Nephron progenitor cell (in vitro differentiated cells): ENCODE measurements around the gene MSI1.

ENCODE experiments used
- DNase-seq: peaks from one replicate; pipeline ENCODE4 v3.0.0; 2021
- H3K27ac Mint-ChIP-seq: 2 replicates; pipeline ENCODE4 v1.8.0; 2021; ENCODE audit warnings: mild to moderate bottlenecking, moderate library complexity, mixed read lengths
- H3K27me3 Mint-ChIP-seq: 2 replicates; pipeline ENCODE4 v1.8.0; 2021; ENCODE audit warnings: mild to moderate bottlenecking, low read depth, mixed read lengths; ENCODE audit not compliant: poor library complexity
- H3K36me3 Mint-ChIP-seq: 2 replicates; pipeline ENCODE4 v1.8.0; 2021; ENCODE audit warnings: low read depth, mixed read lengths
- H3K4me1 Mint-ChIP-seq: 2 replicates; pipeline ENCODE4 v1.8.0; 2021; ENCODE audit warnings: mixed read lengths
- H3K4me3 Mint-ChIP-seq: 2 replicates; pipeline ENCODE4 v1.8.0; 2021; ENCODE audit warnings: mild to moderate bottlenecking, moderate library complexity, mixed read lengths
- H3K9me3 Mint-ChIP-seq: 2 replicates; pipeline ENCODE4 v1.8.0; 2021; ENCODE audit warnings: mild to moderate bottlenecking, moderate library complexity, mixed read lengths
- CTCF ChIP-seq: fragments of 200-600 bp; sonication (generic); IDR thresholded peaks from 2 replicates; pipeline ENCODE4 v1.5.0; 2021; ENCODE audit warnings: antibody characterized with exemption

Gene MSI1

GRCh38 chr12:120292661-120293531 lies 76.1 kb downstream of the MSI1 start, which contains the start of gene RNU4-1:
TSS of gene RNU4-1 (minus strand) at chr12:120293237.
- H3K4me1 Mint-ChIP-seq, result peaks cover 6% of the 10 kb centered on the region
- H3K9me3 Mint-ChIP-seq, result no peaks in the 10 kb centered on the region
- H3K27ac Mint-ChIP-seq, result peak within 1 kb of the TSS; percentile 64
- peak; percentile 69 for DNase-seq
- TF ChIP-seq CTCF, result no peak
- H3K27me3 Mint-ChIP-seq, result peaks cover 26% of the 10 kb centered on the region
- no peaks in the 10 kb centered on the region for H3K36me3 Mint-ChIP-seq
- H3K4me3 Mint-ChIP-seq, result no peak within 1 kb of the TSS

- Mint-ChIP-seq H3K9me3 (no peaks in the 10 kb centered on the region), H3K4me1 (peaks cover 10% of the 10 kb centered on the region), H3K27me3 (peaks cover 29% of the 10 kb centered on the region), H3K36me3 (no peaks in the 10 kb centered on the region), H3K4me3 (no peak overlapping the region), H3K27ac (no peak overlapping the region)
- no peak for DNase-seq
- TF ChIP-seq CTCF, result no peak
Observed at GRCh38 chr12:120292411-120292660, 76.6 kb downstream of the MSI1 start.
